HG03108 (cell line): ENCODE results near the gene GJB5.

ENCODE experiments used
- ATAC-seq: cut with Tn5 transposase; IDR thresholded peaks from one replicate; pipeline ENCODE4 v1.9.1; 2021; ENCODE audit warnings: moderate library complexity; ENCODE audit not compliant: unreplicated experiment

The GJB5 gene

DNA sequence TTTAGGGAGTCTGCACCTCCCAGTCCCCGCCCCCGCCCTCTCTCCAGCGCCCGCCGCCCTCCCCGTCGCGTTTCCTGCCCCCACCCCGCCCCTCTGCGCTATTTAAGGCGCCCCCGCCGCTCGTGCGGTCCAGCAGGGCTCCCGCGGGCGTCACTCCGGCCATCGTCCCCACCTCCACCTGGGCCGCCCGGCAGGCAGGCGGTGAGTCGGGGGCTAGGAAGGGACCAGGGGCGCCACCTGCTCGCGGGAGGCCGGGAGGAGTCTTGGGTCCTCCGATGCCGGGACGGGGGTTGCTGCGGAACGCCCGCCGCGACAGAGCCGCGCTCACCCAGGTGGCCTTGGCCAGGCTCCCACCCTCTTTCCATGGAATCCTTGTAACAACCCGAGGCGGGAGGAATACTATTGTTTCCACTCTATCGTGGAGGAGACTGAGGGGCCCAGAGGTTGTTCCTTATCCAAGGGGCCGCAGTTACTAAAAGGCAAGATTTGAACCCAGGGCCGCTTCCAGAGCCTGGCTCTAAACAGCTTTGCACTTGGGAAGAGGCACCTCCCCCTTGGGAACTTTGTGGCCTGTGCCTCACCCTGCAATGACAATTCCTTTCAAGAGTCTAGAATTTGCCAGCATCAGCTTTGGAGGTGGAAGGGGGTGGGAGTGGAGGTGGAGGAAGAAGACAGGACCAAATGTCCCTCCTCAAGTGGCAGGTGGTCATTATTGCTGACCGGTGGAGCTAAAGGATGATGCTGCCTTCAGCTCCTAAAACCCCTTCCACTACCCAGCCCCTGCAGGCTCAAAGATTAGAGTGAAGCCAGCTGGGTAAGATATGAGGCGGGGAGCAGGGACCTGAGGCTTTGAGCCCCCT is 38.3 kb downstream of the GJB5 start, which contains the start of gene GJA4:
Gene GJA4, plus strand, starts transcription at position 132 of the 860 bp plus-strand sequence. CDS start 1,215 bp downstream, outside the sequence.
- no peak for ATAC-seq

DNA sequence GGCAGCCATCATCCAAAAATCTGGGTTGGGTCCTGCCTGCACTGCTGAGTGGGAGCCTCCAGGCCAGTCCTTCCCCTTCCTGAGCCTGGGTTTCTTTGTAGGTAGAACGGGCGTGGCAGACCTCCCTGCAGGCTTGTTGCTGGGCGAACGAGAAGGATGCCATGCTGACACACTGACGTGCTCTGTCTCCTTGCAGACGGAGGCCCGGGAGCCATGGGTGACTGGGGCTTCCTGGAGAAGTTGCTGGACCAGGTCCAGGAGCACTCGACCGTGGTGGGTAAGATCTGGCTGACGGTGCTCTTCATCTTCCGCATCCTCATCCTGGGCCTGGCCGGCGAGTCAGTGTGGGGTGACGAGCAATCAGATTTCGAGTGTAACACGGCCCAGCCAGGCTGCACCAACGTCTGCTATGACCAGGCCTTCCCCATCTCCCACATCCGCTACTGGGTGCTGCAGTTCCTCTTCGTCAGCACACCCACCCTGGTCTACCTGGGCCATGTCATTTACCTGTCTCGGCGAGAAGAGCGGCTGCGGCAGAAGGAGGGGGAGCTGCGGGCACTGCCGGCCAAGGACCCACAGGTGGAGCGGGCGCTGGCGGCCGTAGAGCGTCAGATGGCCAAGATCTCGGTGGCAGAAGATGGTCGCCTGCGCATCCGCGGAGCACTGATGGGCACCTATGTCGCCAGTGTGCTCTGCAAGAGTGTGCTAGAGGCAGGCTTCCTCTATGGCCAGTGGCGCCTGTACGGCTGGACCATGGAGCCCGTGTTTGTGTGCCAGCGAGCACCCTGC is 39.3 kb downstream of the GJB5 start:
- ATAC-seq, result no peak

DNA sequence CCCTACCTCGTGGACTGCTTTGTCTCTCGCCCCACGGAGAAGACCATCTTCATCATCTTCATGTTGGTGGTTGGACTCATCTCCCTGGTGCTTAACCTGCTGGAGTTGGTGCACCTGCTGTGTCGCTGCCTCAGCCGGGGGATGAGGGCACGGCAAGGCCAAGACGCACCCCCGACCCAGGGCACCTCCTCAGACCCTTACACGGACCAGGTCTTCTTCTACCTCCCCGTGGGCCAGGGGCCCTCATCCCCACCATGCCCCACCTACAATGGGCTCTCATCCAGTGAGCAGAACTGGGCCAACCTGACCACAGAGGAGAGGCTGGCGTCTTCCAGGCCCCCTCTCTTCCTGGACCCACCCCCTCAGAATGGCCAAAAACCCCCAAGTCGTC is 39.9 kb downstream of the GJB5 start:
- ATAC-seq, result no peak

DNA sequence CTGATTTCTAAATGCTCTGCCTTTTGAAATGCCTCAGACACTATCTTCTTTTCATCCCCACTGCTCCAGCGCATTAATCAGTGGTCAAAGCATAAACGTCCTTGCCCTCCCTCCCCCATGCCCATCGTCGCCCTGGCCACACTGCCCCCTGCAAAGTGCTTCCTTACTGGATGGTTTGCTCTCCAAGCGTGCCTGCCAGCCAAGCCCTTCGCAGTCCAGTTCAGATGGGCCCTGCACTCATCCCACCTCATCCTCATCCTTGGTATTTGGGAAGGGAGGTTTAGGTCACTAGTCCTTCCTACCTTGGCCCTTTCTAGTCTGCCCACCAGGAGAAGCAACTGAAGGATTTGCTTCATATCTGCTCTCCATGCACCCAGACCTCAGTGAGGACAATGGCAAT is 41.1 kb downstream of the GJB5 start:
- ATAC-seq, result no peak

DNA sequence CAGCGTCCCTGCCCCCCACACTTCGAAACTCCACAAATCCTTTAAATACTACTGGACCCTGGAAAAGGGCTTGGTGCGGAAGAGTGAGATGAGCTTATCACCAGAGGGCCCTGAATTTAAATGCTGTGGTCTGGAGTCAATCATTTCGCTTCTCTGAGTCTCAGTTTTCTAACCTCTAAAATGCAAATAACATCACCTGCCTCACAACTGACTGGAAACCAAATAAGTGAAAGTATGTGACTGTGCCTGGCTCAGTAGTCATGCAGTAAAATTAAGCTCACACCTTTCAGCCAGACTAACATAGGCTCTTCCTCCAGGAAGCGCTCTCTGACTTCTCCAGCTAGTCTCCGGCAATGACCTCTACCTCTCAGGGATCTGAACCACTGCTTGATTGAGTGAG is 42.1 kb downstream of the GJB5 start:
- ATAC-seq, result peak; percentile 66

DNA sequence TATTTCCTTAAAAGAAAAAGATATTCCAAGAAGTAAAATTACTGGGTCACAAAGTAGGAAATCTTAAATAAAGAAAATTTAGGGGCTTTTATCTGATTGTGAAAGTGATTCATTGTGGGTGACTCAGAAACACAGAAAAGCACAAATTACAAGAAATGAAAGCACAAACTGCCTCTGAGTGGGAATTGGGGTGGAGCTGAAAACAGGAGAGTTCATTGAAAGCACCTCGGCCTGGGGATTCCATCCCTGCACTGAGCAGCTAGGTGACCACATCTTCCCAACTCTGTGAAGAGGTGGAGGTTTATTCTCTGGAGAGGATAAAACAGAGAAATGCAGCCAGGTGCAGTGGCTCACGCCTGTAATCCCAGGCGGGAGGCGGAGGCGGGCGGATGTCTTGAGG is 45.4 kb downstream of the GJB5 start:
- no peak for ATAC-seq

DNA sequence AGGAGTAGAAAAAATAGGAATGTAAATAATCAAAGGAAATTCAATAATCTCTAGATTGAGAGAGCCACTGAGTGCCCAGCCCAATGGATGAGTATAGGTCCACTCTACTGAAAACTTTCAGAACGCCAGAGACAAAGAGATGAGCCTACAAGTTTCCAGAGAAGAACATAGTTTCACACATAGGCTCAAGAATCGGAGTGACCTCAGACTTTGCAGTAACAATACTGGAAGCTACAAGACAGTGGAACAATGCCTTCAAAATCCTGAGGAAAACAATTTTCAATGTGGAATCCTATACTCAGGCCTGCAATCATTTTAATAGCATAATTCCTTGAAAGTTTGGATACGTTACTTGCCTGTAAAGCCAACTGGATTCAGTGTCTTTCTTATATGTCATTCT is 48.9 kb downstream of the GJB5 start:
- ATAC-seq, result no peak

DNA sequence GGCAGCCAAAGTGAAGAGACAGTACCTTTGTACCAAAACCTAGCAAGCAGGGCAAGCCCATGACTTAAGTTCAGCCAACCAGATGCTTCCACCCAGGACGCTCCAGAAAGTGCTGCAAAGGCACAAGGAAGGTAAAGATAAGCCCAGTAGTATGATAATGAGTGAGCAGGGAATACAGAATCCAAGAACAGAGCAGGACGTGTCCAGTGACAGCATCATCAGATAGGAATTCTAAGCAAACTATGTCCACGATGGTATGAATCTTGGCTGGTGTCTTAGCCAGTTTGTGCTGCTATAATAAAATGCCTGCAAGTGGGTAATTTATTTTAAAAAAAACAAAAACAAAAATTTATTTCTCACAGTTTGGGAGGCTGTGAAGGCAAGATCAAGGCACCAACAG is 51.5 kb downstream of the GJB5 start:
- no peak for ATAC-seq
